GM13976 (cell line): Measurements from ENCODE around the gene TEX30.

ENCODE experiments used
- DNase-seq: peaks from one replicate; pipeline ENCODE4 v3.0.0; 2012; ENCODE audit warnings: low spot score
- CTCF ChIP-seq: IDR thresholded peaks from 2 replicates; pipeline ENCODE4 v1.5.1; 2012; ENCODE audit warnings: borderline replicate concordance, mild to moderate bottlenecking; ENCODE audit not compliant: insufficient read depth; ENCODE audit errors: extremely low read depth, missing control alignments, control extremely low read depth
- in situ Hi-C: fragments of 300-500 bp; cut with MboI; formaldehyde crosslinking; loops from one replicate; pipeline ENCODE4 v1.12.0; 2022; ENCODE audit warnings: low sequenced_read_pairs, mixed read lengths, inconsistent platforms; ENCODE audit not compliant: unreplicated experiment

Gene TEX30

GRCh38 chr13:102777736-102778135 lies 4.2 kb upstream of the TEX30 start:
- DNase-seq: no peak
- in situ Hi-C loops: loop anchor here (10.0 kb wide), 1 partner anchor 183 kb away; the partner anchor contains the start of gene TPP2
- no peak for TF ChIP-seq CTCF

GRCh38 chr13:102776271-102776670 lies 2.7 kb upstream of the TEX30 start:
- no peak for TF ChIP-seq CTCF
- in situ Hi-C loops: loop anchor here (10.0 kb wide), 1 partner anchor 181 kb away; the partner anchor contains the start of gene TPP2

GRCh38 chr13:102774591-102775520 lies 1.3 kb upstream of the TEX30 start:
- in situ Hi-C loops: loop anchor here (10.0 kb wide), 1 partner anchor 180 kb away; the partner anchor contains the start of gene TPP2
- TF ChIP-seq CTCF: no peak
- no peak for DNase-seq

More at GRCh38 chr13:102776271-102776670, 2.7 kb upstream of the TEX30 start:
- no peak for DNase-seq

GRCh38 chr13:102774214-102774568 lies 605 bp upstream of the TEX30 start:
- no peak for DNase-seq
- no peak for TF ChIP-seq CTCF
- in situ Hi-C loops: loop anchor here (10.0 kb wide), 1 partner anchor 179 kb away; the partner anchor contains the start of gene TPP2

GRCh38 chr13:102772042-102772425 lies 1.6 kb downstream of the TEX30 start:
- no peak for TF ChIP-seq CTCF
- no peak for DNase-seq
- in situ Hi-C loops: loop anchor here (10.0 kb wide), 1 partner anchor 177 kb away; the partner anchor contains the start of gene TPP2

GRCh38 chr13:102771298-102772041 lies 2.1 kb downstream of the TEX30 start:
- no peak for DNase-seq
- in situ Hi-C loops: loop anchor here (10.0 kb wide), 1 partner anchor 177 kb away; the partner anchor contains the start of gene TPP2
- TF ChIP-seq CTCF: no peak
